Cardiac muscle cell (in vitro differentiated cells and primary cell): ENCODE measurements around the gene PROM1. TPM values are rescaled to one million over a fixed set of nuclear protein-coding genes. Genes with fewer than 3 reads are reported as not detected.
A peak's percentile ranks its signal among the peaks of the same experiment; 100 is the strongest.

Experiments used
- DNase-seq, 2 donors: peaks; one replicate each; pipeline versions ENCODE4 v3.0.0 to v3.0.0-alpha.2; 2010 to 2017; ENCODE audit warnings: low read depth in 1 of 2, low spot score in 1 of 2
- H3K27ac ChIP-seq: fragments of 200-600 bp; sonication (generic); 2 replicates; pipeline ENCODE4 v1.5.1; 2016
- H3K27me3 ChIP-seq: fragments of 200-600 bp; sonication (generic); 2 replicates; pipeline ENCODE4 v1.6.0; 2016; ENCODE audit warnings: control low read depth
- H3K36me3 ChIP-seq: fragments of 200-600 bp; sonication (generic); 2 replicates; pipeline ENCODE4 v1.5.1; 2016; ENCODE audit warnings: control low read depth
- H3K4me1 ChIP-seq: fragments of 200-600 bp; sonication (generic); 2 replicates; pipeline ENCODE4 v1.8.1; 2017; ENCODE audit warnings: low read depth, mild to moderate bottlenecking, mixed run types
- H3K4me3 ChIP-seq: fragments of 200-600 bp; sonication (generic); 2 replicates; pipeline ENCODE4 v1.5.1; 2016; ENCODE audit warnings: mild to moderate bottlenecking
- H3K9me3 ChIP-seq: fragments of 200-600 bp; sonication (generic); 2 replicates; pipeline ENCODE4 v1.5.1; 2017; ENCODE audit warnings: low read depth, mild to moderate bottlenecking, control low read depth
- polyA plus RNA-seq: library from polyadenylated mRNA; unstranded; fragments of >200 nt; fragmentation: Nextera tagmentation; extraction: Ambion mirVana; gene quantifications from 2 replicates; pipeline ENCODE4 v1.2.1, GENCODE V29; 2016
- total RNA-seq: library from RNA; depleted of rRNA; stranded (reverse); fragments of >200 nt; gene quantifications from 2 replicates; pipeline ENCODE4 v1.2.3, GENCODE V29; 2016
- TF ChIP-seq, protein P1 (sequence below): IDR thresholded peaks from 2 replicates; pipeline ENCODE4 v1.5.1; 2012; ENCODE audit warnings: low read depth, mild to moderate bottlenecking, low read length

The PROM1 gene
- total and polyA plus RNA-seq, 2 experiments from 2014 or later, result 2.0 to 4.9 TPM

DNA sequence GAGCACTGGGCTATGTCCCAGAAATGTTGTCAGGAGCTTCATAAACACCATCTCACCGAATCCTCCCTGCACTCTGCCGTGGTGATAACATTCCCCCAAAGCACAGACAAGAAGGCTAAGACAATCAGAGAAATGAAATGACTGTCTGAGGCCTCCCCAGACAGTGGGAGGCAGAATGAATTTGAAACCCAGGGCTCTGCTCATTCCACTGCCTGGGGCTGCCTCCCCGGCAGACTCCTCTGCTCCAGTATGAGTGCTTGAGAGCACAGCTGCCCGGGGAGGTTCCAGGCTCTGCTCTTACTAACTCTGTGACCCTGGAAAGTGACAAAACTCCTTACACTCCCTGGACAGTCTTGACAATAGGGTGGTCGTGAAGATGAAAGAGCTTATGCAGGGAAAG lies 154.9 kb downstream of the PROM1 start:
- Histone ChIP-seq H3K36me3 (no peaks in the 10 kb centered on the region), H3K27me3 (no peaks in the 10 kb centered on the region), H3K9me3 (no peaks in the 10 kb centered on the region), H3K27ac (no peak overlapping the region), H3K4me1 (no peaks in the 10 kb centered on the region), H3K4me3 (no peak overlapping the region)
- TF ChIP-seq, protein P1, sequence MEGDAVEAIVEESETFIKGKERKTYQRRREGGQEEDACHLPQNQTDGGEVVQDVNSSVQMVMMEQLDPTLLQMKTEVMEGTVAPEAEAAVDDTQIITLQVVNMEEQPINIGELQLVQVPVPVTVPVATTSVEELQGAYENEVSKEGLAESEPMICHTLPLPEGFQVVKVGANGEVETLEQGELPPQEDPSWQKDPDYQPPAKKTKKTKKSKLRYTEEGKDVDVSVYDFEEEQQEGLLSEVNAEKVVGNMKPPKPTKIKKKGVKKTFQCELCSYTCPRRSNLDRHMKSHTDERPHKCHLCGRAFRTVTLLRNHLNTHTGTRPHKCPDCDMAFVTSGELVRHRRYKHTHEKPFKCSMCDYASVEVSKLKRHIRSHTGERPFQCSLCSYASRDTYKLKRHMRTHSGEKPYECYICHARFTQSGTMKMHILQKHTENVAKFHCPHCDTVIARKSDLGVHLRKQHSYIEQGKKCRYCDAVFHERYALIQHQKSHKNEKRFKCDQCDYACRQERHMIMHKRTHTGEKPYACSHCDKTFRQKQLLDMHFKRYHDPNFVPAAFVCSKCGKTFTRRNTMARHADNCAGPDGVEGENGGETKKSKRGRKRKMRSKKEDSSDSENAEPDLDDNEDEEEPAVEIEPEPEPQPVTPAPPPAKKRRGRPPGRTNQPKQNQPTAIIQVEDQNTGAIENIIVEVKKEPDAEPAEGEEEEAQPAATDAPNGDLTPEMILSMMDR, result no peak
- no peak for DNase-seq

DNA sequence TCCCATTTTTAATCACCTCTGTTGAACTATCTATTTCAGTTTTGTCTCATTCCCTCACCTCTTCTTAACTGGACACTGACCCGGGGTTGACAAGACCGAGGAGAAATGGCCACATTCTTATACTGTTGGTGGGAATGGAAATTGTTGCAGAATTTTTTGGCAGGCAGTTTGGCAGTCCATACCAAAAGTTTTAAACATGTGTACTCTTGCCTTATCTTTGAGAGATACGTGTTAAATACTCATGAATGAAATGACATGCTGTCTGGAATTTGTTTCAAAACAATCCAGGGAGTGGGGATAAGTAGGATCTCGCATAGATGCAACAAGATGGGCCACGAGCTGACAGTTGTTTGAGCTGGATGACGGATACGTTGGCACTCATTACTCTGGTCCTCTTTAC lies 157.3 kb downstream of the PROM1 start:
- no peaks in the 10 kb centered on the region for H3K4me1 ChIP-seq
- H3K27me3 ChIP-seq, result no peaks in the 10 kb centered on the region
- no peak overlapping the region for H3K4me3 ChIP-seq
- TF ChIP-seq, protein P1, result no peak
- H3K9me3 ChIP-seq, result no peaks in the 10 kb centered on the region
- no peaks in the 10 kb centered on the region for H3K36me3 ChIP-seq
- DNase-seq, result peak in 1 of 2 donors; percentile 60
- no peak overlapping the region for H3K27ac ChIP-seq

DNA sequence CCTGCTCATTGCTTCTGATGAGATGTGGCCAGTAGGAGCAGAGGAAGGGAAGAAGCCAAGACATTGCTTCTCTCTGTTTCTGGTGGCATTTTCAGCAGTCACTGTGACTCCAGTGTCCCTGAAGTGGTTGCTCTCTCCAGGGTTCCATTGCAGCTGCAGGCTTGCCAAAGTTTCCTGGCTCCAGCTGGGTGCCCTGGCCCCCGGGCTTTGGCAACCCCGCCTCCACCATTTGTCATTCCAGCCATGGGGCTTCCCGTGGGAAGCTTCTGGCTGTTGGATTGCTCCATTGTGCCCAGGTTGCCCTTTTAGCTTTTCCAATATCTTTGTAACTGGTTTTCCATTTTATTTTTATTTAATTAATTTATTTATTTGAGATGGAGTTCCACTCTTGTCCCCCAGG lies 158.0 kb downstream of the PROM1 start:
- Histone ChIP-seq H3K27me3 (no peaks in the 10 kb centered on the region), H3K36me3 (no peaks in the 10 kb centered on the region), H3K27ac (no peak overlapping the region), H3K9me3 (no peaks in the 10 kb centered on the region), H3K4me3 (no peak overlapping the region), H3K4me1 (no peaks in the 10 kb centered on the region)
- TF ChIP-seq, protein P1, result no peak
- DNase-seq, result no peak

DNA sequence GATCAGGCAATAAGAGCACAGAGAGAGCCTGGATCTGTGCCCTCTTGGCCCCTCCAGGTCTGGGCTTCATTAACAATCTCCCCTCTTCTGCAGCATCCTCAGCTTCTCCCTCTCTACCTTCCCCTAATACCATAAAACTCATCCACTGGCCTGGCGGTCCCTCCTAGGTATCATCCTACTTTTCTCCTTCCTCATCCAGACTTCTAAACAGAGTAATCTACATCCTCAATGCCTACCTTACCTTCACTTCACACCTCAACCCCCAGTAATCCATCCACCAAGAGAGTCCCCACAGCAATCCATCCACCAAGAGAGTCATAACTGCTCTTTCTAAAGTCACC lies 162.3 kb downstream of the PROM1 start:
- no peak overlapping the region for H3K27ac ChIP-seq

DNA sequence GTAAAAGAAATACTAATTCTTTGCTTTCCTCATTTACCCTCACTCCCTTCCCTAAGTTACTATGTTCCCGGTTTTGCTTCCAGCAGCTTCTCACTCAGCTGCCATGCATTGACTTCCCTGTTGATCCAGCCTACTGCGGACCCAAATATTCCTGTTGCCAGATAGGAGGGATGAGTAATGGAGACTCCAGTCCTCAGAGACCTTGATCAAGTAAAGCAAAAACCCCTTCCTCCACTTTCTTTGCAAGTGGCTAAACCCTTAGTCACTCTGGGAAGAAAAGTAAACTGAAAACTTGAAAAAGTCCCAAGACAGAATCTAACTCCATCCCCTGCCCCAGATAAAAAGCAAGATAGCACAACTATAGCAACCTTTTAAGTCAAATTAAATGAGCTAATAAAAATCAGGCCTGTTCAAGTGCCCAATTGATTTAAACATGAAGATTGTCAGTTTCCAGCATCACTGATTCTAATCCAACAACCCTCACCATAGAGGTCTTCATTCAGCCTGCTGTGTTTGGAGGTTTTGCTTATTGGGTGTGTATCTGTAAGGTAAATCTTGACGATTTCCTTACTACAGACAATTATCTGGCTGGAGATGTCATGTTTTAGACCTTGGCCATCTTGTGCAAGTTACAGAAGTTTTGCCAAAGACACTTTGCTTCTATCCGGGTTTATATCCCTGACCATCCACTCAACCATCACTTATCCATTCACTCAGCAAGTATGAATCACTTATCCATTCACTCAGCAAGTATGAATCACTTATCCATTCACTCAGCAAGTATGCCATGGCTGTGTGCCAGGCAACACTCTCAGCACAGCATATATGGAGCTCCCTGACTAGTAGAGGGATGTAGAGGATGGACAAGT lies 162.9 kb downstream of the PROM1 start:
- TF ChIP-seq, protein P1, result no peak
- peak; percentile 22 to 96 for DNase-seq
- H3K4me1 ChIP-seq, result no peaks in the 10 kb centered on the region
- no peaks in the 10 kb centered on the region for H3K36me3 ChIP-seq
- H3K4me3 ChIP-seq, result no peak overlapping the region
- no peaks in the 10 kb centered on the region for H3K9me3 ChIP-seq
- no peak overlapping the region for H3K27ac ChIP-seq
- H3K27me3 ChIP-seq, result no peaks in the 10 kb centered on the region

More for the DNA sequence above, 162.3 kb downstream of the PROM1 start:
- TF ChIP-seq, protein P1, result no peak
- Histone ChIP-seq H3K4me3 (no peak overlapping the region), H3K9me3 (no peaks in the 10 kb centered on the region), H3K27me3 (no peaks in the 10 kb centered on the region), H3K4me1 (no peaks in the 10 kb centered on the region), H3K36me3 (no peaks in the 10 kb centered on the region)
- no peak for DNase-seq
